Astrocyte of the cerebellum (primary cell): ENCODE results near the gene ZG16B.

Source experiments
- DNase-seq: peaks from one replicate; pipeline ENCODE4 v3.0.0-alpha.2; 2011; ENCODE audit warnings: low read depth
- H3K4me3 ChIP-seq: 2 replicates; pipeline ENCODE4 v1.5.1; 2011; ENCODE audit warnings: mild to moderate bottlenecking, low read depth, low read length, moderate library complexity
- CTCF ChIP-seq: IDR thresholded peaks from 2 replicates; pipeline ENCODE4 v1.5.1; 2012; ENCODE audit warnings: low read length, low read depth, moderate library complexity, mild to moderate bottlenecking; ENCODE audit errors: missing control alignments
- in situ Hi-C: cut with HindIII; loops from 2 replicates; pipeline ENCODE4 v1.10.0; 2017; ENCODE audit warnings: low sequenced_read_pairs

The ZG16B gene

GRCh38 chr16:2824626-2825025, 5.5 kb upstream of the ZG16B start:
- no peak for TF ChIP-seq CTCF
- in situ Hi-C loops = no loop called here
- no peak overlapping the region for H3K4me3 ChIP-seq
- no peak for DNase-seq

GRCh38 chr16:2825049-2825742, 4.9 kb upstream of the ZG16B start:
- no peak for DNase-seq
- no peak for TF ChIP-seq CTCF
- in situ Hi-C loops = no loop called here
- no peak overlapping the region for H3K4me3 ChIP-seq

- no peak for TF ChIP-seq CTCF
- no peak for DNase-seq
- no peak overlapping the region for H3K4me3 ChIP-seq
- in situ Hi-C loops = no loop called here
Observed at GRCh38 chr16:2825906-2826305, 4.2 kb upstream of the ZG16B start.

- in situ Hi-C loops = no loop called here
- no peak for TF ChIP-seq CTCF
- no peak for DNase-seq
- no peak overlapping the region for H3K4me3 ChIP-seq
Observed at GRCh38 chr16:2826591-2827373, 3.3 kb upstream of the ZG16B start.

- in situ Hi-C loops = no loop called here
- TF ChIP-seq CTCF = no peak
- no peak overlapping the region for H3K4me3 ChIP-seq
- DNase-seq = no peak
Observed at GRCh38 chr16:2827374-2827791, 2.7 kb upstream of the ZG16B start.

GRCh38 chr16:2827831-2828520, 2.1 kb upstream of the ZG16B start:
- in situ Hi-C loops = no loop called here
- no peak for TF ChIP-seq CTCF
- H3K4me3 ChIP-seq = no peak overlapping the region
- DNase-seq = no peak
